Airway epithelial cell (primary cell): ENCODE results near the gene NDUFA9. TPM values are rescaled to one million over a fixed set of nuclear protein-coding genes. Genes with fewer than 3 reads are reported as not detected.

Experiments
- total RNA-seq: library from RNA; depleted of rRNA; stranded (reverse); fragments of >200 nt; gene quantifications from 2 replicates; pipeline ENCODE4 v1.2.3, GENCODE V29; 2015

NDUFA9 gene
- 69.8 and 87.9 TPM in 2 replicates for total RNA-seq

GRCh38 chr12:4648501-4649357 is at the start of gene NDUFA9, which contains the start of gene AKAP3:
Gene NDUFA9 (plus strand): TSS chr12:4649114. CDS start chr12:4649127, 13 bp downstream.
Gene AKAP3 (minus strand): TSS chr12:4649051. CDS start chr12:4638196, 10,855 bp downstream.

Other genes with a start within 250 kb of the NDUFA9 start
- not detected in 2 replicates for gene FGF6, start 203.3 kb upstream of the NDUFA9 start, total RNA-seq
- gene RAD51AP1, start 110.2 kb upstream of the NDUFA9 start, total RNA-seq, result 16.6 and 19.5 TPM in 2 replicates
- gene DYRK4, start 86.9 kb upstream of the NDUFA9 start, total RNA-seq, result 54.7 and 54.9 TPM in 2 replicates
- 0.07 TPM in 1 of 2 replicates, not detected in the other for gene AKAP3, start 63 bp upstream of the NDUFA9 start, total RNA-seq
- not detected in 2 replicates for gene GALNT8, start 71.3 kb downstream of the NDUFA9 start, total RNA-seq